Neural cell (in vitro differentiated cells): Measurements from ENCODE around the gene NMNAT3. TPM values are rescaled to one million over a fixed set of nuclear protein-coding genes. Genes with fewer than 3 reads are reported as not detected.

Experiments used
- H2AFZ ChIP-seq: fragments of 200-600, 300-800 bp; sonication (generic), shearing (Covaris generic); 2 replicates; pipeline ENCODE4 v1.6.0; 2014; ENCODE audit warnings: low read depth, mild to moderate bottlenecking, antibody characterized with exemption, low read length, moderate library complexity
- H3F3A ChIP-seq: fragments of 200-600 bp; shearing (Covaris generic); 2 replicates; pipeline ENCODE4 v1.6.1; 2016; ENCODE audit warnings: mild to moderate bottlenecking, moderate library complexity, mixed read lengths, antibody characterized with exemption, low read length; ENCODE audit not compliant: insufficient read depth, poor library complexity, severe bottlenecking
- H3K27ac ChIP-seq: fragments of 200-600, 300-800 bp; sonication (generic), shearing (Covaris generic); 2 replicates; pipeline ENCODE4 v1.5.1; 2014; ENCODE audit warnings: mild to moderate bottlenecking, low read length, moderate library complexity
- H3K27me3 ChIP-seq: fragments of 300-800, 200-600 bp; sonication (generic), shearing (Covaris generic); 2 replicates; pipeline ENCODE4 v1.6.0; 2014; ENCODE audit warnings: mild to moderate bottlenecking, low read depth, low read length, moderate library complexity; ENCODE audit not compliant: insufficient read depth
- H3K36me3 ChIP-seq: fragments of 300-800, 200-600 bp; sonication (generic), shearing (Covaris generic); 2 replicates; pipeline ENCODE4 v1.5.1; 2014; ENCODE audit warnings: mild to moderate bottlenecking, antibody characterized with exemption, low read length, moderate library complexity; ENCODE audit not compliant: insufficient read depth
- H3K4me2 ChIP-seq: fragments of 300-800, 200-600 bp; sonication (generic), shearing (Covaris generic); 2 replicates; pipeline ENCODE4 v1.6.0; 2014; ENCODE audit warnings: mild to moderate bottlenecking, low read length
- H3K4me3 ChIP-seq: fragments of 300-800, 200-600 bp; sonication (generic), shearing (Covaris generic); 2 replicates; pipeline ENCODE4 v1.5.1; 2014; ENCODE audit warnings: mild to moderate bottlenecking, low read length, moderate library complexity
- H3K79me2 ChIP-seq: fragments of 200-600 bp; shearing (Covaris generic); replicated peaks from 2 replicates; pipeline ENCODE4 v1.6.0; 2014; ENCODE audit warnings: mild to moderate bottlenecking, low read length, moderate library complexity; ENCODE audit not compliant: insufficient read depth
- H3K9ac ChIP-seq: fragments of 300-800, 200-600 bp; sonication (generic), shearing (Covaris generic); 2 replicates; pipeline ENCODE4 v1.6.1; 2016; ENCODE audit warnings: mild to moderate bottlenecking, low read length, mixed read lengths
- H3K9me2 ChIP-seq: fragments of 200-600 bp; shearing (Covaris generic); 2 replicates; pipeline ENCODE4 v1.6.1; 2016; ENCODE audit warnings: mild to moderate bottlenecking, low read length, mixed read lengths; ENCODE audit not compliant: insufficient read depth
- H3K9me3 ChIP-seq: fragments of 200-600, 300-800 bp; sonication (generic), shearing (Covaris generic); 2 replicates; pipeline ENCODE4 v1.6.1; 2016; ENCODE audit warnings: mild to moderate bottlenecking, mixed run types, low read length, moderate library complexity, mixed read lengths
- H4K20me1 ChIP-seq: fragments of 200-600 bp; shearing (Covaris generic); 2 replicates; pipeline ENCODE4 v1.6.1; 2016; ENCODE audit warnings: mild to moderate bottlenecking, mixed run types; ENCODE audit not compliant: insufficient read depth
- CTCF ChIP-seq: fragments of 450-650 bp; IDR thresholded peaks from 2 replicates; pipeline ENCODE4 v1.5.1; 2014; ENCODE audit warnings: antibody characterized with exemption, mild to moderate bottlenecking, moderate library complexity; ENCODE audit not compliant: poor library complexity, severe bottlenecking
- EP300 ChIP-seq: fragments of 450-650 bp; conservative IDR thresholded peaks from 2 replicates; pipeline ENCODE4 v1.6.1; 2014; ENCODE audit warnings: antibody characterized with exemption, mild to moderate bottlenecking, moderate library complexity; ENCODE audit not compliant: poor library complexity, severe bottlenecking
- EZH2 ChIP-seq: fragments of 200-600, 300-800 bp; shearing (Covaris generic), sonication (generic); IDR thresholded peaks from 2 replicates; pipeline ENCODE4 v1.6.1; 2014; ENCODE audit warnings: antibody characterized with exemption, low read length, borderline replicate concordance, mild to moderate bottlenecking; ENCODE audit not compliant: insufficient read depth, poor library complexity, severe bottlenecking
- MXI1 ChIP-seq: fragments of 450-650 bp; conservative IDR thresholded peaks from 2 replicates; pipeline ENCODE4 v1.6.1; 2014; ENCODE audit warnings: antibody characterized with exemption, mild to moderate bottlenecking; ENCODE audit not compliant: poor library complexity, severe bottlenecking
- POLR2AphosphoS5 ChIP-seq: IDR thresholded peaks from 2 replicates; pipeline ENCODE4 v1.6.1; 2012
- RAD21 ChIP-seq: fragments of 450-650 bp; conservative IDR thresholded peaks from 2 replicates; pipeline ENCODE4 v1.6.1; 2014; ENCODE audit warnings: antibody characterized with exemption, mild to moderate bottlenecking, moderate library complexity
- REST ChIP-seq: IDR thresholded peaks from 2 replicates; pipeline ENCODE4 v1.6.1; 2012; ENCODE audit warnings: borderline replicate concordance
- SMC3 ChIP-seq: fragments of 450-650 bp; conservative IDR thresholded peaks from 2 replicates; pipeline ENCODE4 v1.6.1; 2014; ENCODE audit warnings: antibody characterized with exemption, mild to moderate bottlenecking, moderate library complexity; ENCODE audit not compliant: poor library complexity
- TAF1 ChIP-seq: IDR thresholded peaks from 2 replicates; pipeline ENCODE4 v1.6.1; 2012; ENCODE audit warnings: low read depth
- polyA plus RNA-seq: library from polyadenylated mRNA; depleted of rRNA; stranded (reverse); fragments of >200 nt; gene quantifications from 2 replicates; pipeline ENCODE4 v1.2.3, GENCODE V29; 2014

Gene NMNAT3
- polyA plus RNA-seq, 1 donor from 2014 or later: 2.3 TPM

GRCh38 chr3:139523718-139524117 is 154.1 kb downstream of the NMNAT3 start:
- Histone ChIP-seq H3K9me2 (no peaks in the 10 kb centered on the region), H4K20me1 (no peaks in the 10 kb centered on the region)

GRCh38 chr3:139523166-139523565 is 154.6 kb downstream of the NMNAT3 start:
- H3K9me3 ChIP-seq: no peaks in the 10 kb centered on the region
- H3K9ac ChIP-seq: no peak overlapping the region
- no peak overlapping the region for H2AFZ ChIP-seq
- no peak overlapping the region for H3K27ac ChIP-seq
- no peaks in the 10 kb centered on the region for H3K36me3 ChIP-seq
- H3K27me3 ChIP-seq: no peaks in the 10 kb centered on the region
- H3K9me2 ChIP-seq: no peaks in the 10 kb centered on the region
- no peaks in the 10 kb centered on the region for H4K20me1 ChIP-seq
- no peak overlapping the region for H3K4me2 ChIP-seq
- H3F3A ChIP-seq: no peaks in the 10 kb centered on the region
- no peak overlapping the region for H3K4me3 ChIP-seq
- H3K79me2 ChIP-seq: no peaks in the 10 kb centered on the region
- TF ChIP-seq RAD21 (no peak), EZH2 (no peak), MXI1 (no peak), EP300 (no peak), REST (no peak), TAF1 (no peak)

More at GRCh38 chr3:139523718-139524117, 154.1 kb downstream of the NMNAT3 start:
- H3K27ac ChIP-seq: no peak overlapping the region
- H3K9me3 ChIP-seq: no peaks in the 10 kb centered on the region
- no peaks in the 10 kb centered on the region for H3K27me3 ChIP-seq
- H3F3A ChIP-seq: no peaks in the 10 kb centered on the region
- TF ChIP-seq REST (no peak), TAF1 (no peak), MXI1 (no peak), CTCF (no peak), EP300 (no peak), EZH2 (no peak), SMC3 (no peak), RAD21 (no peak), POLR2AphosphoS5 (no peak)
- no peak overlapping the region for H3K4me3 ChIP-seq
- no peak overlapping the region for H2AFZ ChIP-seq
- H3K79me2 ChIP-seq: no peaks in the 10 kb centered on the region
- no peak overlapping the region for H3K4me2 ChIP-seq
- H3K36me3 ChIP-seq: no peaks in the 10 kb centered on the region
- no peak overlapping the region for H3K9ac ChIP-seq
